Caco-2 (cell line): ENCODE results near the gene LY9. TPM values are rescaled to one million over a fixed set of nuclear protein-coding genes. Genes with fewer than 3 reads are reported as not detected.

Source experiments
- BruUV-seq: library from RNA; stranded (reverse); fragments of 400-500 nt; replicated peaks from 2 replicates; lab custom pipeline; 2021; lab: Mats Ljungman, UMichigan
- CTCF ChIA-PET: fragments of 300-600 bp; sonication (Branson Sonifier 250); formaldehyde crosslinking; loops from one replicate; lab custom pipeline; 2022; ENCODE audit warnings: antibody characterized with exemption; lab: Charles Lee
- POLR2A ChIA-PET: fragments of 300-600 bp; sonication (Branson Sonifier 250); formaldehyde crosslinking; loops from one replicate; lab custom pipeline; 2022; ENCODE audit warnings: antibody characterized with exemption; lab: Charles Lee
- DNase-seq, 2 experiments: peaks; one replicate each; pipeline versions ENCODE4 v3.0.0 to v3.0.0-alpha.2; 2020 to 2022
- H3K27me3 ChIP-seq: replicated peaks from 2 replicates; pipeline ENCODE4 v1.6.0; 2011; ENCODE audit warnings: low read length; ENCODE audit not compliant: control insufficient read depth, insufficient read depth
- H3K36me3 ChIP-seq: 2 replicates; pipeline ENCODE4 v1.5.1; 2011; ENCODE audit warnings: low read length; ENCODE audit not compliant: control insufficient read depth, insufficient read depth
- H3K4me1 ChIP-seq: fragments of 250-450 bp; sonication (Bioruptor Pico); 2 replicates; pipeline ENCODE4 v1.5.1; 2020; ENCODE audit warnings: mild to moderate bottlenecking
- H3K4me3 ChIP-seq: 2 replicates; pipeline ENCODE4 v1.5.1; 2011; ENCODE audit warnings: low read depth, mild to moderate bottlenecking, control low read depth, low read length
- H3K9me3 ChIP-seq: fragments of 250-450 bp; sonication (Bioruptor Pico); 2 replicates; pipeline ENCODE4 v1.5.1; 2020; ENCODE audit warnings: mild to moderate bottlenecking, moderate library complexity
- H3K27ac Mint-ChIP-seq: one replicate; pipeline ENCODE4 v1.8.0; 2022; ENCODE audit warnings: mixed read lengths; ENCODE audit not compliant: unreplicated experiment
- H3K27me3 Mint-ChIP-seq: one replicate; pipeline ENCODE4 v1.8.0; 2022; ENCODE audit warnings: mixed read lengths; ENCODE audit not compliant: insufficient read depth, unreplicated experiment
- H3K36me3 Mint-ChIP-seq: one replicate; pipeline ENCODE4 v1.8.0; 2022; ENCODE audit warnings: mild to moderate bottlenecking, mixed read lengths; ENCODE audit not compliant: insufficient read depth, unreplicated experiment
- H3K4me1 Mint-ChIP-seq: one replicate; pipeline ENCODE4 v1.8.0; 2022; ENCODE audit warnings: low read depth, mixed read lengths; ENCODE audit not compliant: unreplicated experiment
- H3K4me3 Mint-ChIP-seq: one replicate; pipeline ENCODE4 v1.8.0; 2022; ENCODE audit warnings: mild to moderate bottlenecking, moderate library complexity, mixed read lengths; ENCODE audit not compliant: unreplicated experiment
- H3K9me3 Mint-ChIP-seq: one replicate; pipeline ENCODE4 v1.8.0; 2022; ENCODE audit warnings: mixed read lengths; ENCODE audit not compliant: unreplicated experiment
- intact Hi-C: fragments of 100-400 bp; cut with micrococcal nuclease; formaldehyde crosslinking; loops from one replicate; pipeline ENCODE4 v1.10.0; 2022; ENCODE audit not compliant: unreplicated experiment
- total RNA-seq: library from RNA; stranded (reverse); gene quantifications from 2 replicates; pipeline ENCODE4 v1.2.3, GENCODE V29; 2022
- TF ChIP-seq, protein P1 (sequence below), 2 experiments: fragments of 200-600 bp in 1 of 2; IDR thresholded peaks; 1 replicate in 1 of 2; 2 replicates in 1 of 2; pipeline versions ENCODE4 v1.5.1 to v1.8.0; 2011 to 2022; ENCODE audit warnings: antibody characterized with exemption in 1 of 2, control low read depth in 1 of 2, inconsistent platforms in 1 of 2, low read depth in 1 of 2, low read length in 1 of 2, mild to moderate bottlenecking in 1 of 2, moderate library complexity in 1 of 2; ENCODE audit not compliant: insufficient read depth in 1 of 2, severe bottlenecking in 1 of 2, unreplicated experiment in 1 of 2

LY9 gene
- total RNA-seq, 1 experiment from 2014 or later = not detected

DNA sequence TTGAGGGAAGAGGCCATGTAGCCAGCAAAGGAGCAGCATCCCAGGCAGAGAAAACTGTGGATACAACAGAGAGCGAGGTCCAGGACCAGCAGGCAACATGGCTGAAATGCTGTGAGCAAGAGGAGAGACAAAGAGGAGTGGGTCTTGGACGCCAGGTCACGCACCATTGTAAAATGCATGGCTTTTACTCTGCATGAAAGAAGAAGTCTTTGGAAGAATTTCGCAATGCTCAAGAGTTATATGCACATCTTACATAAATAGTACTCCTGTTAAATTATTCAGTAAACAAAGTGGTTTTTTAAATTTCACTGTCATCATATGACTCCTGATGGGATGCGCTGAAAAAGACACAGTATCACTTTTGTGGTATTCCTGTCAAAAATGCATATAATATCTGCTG, 63.2 kb downstream of the LY9 start:
- Mint-ChIP-seq H3K4me3 (no peak overlapping the region), H3K4me1 (peaks cover 13% of the 10 kb centered on the region), H3K27ac (no peak overlapping the region), H3K36me3 (peaks cover 5% of the 10 kb centered on the region), H3K9me3 (no peaks in the 10 kb centered on the region), H3K27me3 (no peaks in the 10 kb centered on the region)
- H3K4me1 ChIP-seq = 0 out of 2 replicates have a peak, but pooled peaks cover 3% of the 10 kb centered on the region
- intact Hi-C loops = no loop called here
- no peaks in the 10 kb centered on the region for H3K9me3 ChIP-seq
- POLR2A ChIA-PET = no interaction called here
- CTCF ChIA-PET = no interaction called here
- TF ChIP-seq, protein P1, sequence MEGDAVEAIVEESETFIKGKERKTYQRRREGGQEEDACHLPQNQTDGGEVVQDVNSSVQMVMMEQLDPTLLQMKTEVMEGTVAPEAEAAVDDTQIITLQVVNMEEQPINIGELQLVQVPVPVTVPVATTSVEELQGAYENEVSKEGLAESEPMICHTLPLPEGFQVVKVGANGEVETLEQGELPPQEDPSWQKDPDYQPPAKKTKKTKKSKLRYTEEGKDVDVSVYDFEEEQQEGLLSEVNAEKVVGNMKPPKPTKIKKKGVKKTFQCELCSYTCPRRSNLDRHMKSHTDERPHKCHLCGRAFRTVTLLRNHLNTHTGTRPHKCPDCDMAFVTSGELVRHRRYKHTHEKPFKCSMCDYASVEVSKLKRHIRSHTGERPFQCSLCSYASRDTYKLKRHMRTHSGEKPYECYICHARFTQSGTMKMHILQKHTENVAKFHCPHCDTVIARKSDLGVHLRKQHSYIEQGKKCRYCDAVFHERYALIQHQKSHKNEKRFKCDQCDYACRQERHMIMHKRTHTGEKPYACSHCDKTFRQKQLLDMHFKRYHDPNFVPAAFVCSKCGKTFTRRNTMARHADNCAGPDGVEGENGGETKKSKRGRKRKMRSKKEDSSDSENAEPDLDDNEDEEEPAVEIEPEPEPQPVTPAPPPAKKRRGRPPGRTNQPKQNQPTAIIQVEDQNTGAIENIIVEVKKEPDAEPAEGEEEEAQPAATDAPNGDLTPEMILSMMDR (IDR thresholded peaks at IDR 0.05; ENCODE audit: insufficient read depth in 1 of 2, low read depth in 1 of 2, low read length in 1 of 2, severe bottlenecking in 1 of 2, unreplicated experiment in 1 of 2) = no peak
- H3K4me3 ChIP-seq = no peak overlapping the region
- no peak for DNase-seq
- BruUV-seq = no TSS peak
- no peaks in the 10 kb centered on the region for H3K36me3 ChIP-seq
- H3K27me3 ChIP-seq = no peaks in the 10 kb centered on the region

DNA sequence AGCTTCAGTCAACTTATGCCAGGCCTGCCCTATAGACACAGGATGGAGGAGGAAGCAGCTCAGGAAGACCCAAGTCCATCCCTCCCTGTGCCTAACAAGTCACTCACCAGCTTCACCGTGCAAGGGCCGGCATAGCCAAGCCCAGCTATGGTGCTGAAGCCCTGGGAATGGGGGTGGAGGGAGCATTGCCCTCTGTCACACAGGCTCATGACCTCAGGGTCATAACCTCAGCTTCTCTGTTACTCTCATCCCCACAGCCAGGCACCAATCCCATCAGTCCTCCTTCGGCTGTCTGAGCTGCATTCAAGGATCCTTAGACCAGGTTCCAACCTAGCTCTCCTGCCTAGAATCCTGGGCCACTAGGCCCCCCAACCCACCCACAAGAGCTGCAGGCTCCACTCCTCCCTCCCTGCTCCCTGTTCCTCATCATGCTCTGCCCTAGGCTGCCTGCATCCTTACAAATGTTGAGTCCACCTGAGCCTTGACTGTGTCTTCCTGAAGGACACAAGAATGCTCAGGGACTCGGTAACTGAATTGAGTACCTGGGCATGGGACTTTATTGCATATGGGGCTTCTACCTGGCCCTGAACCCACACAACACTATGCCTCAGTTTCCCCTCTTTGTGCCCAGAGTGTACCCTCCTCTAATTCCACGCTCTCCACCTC, 65.0 kb downstream of the LY9 start:
- H3K9me3 ChIP-seq = 0 out of 2 replicates have a peak, but pooled peaks cover 3% of the 10 kb centered on the region
- no peak for DNase-seq
- H3K36me3 ChIP-seq = no peaks in the 10 kb centered on the region
- Mint-ChIP-seq H3K36me3 (peaks cover 5% of the 10 kb centered on the region), H3K27me3 (no peaks in the 10 kb centered on the region), H3K9me3 (no peaks in the 10 kb centered on the region), H3K4me1 (peaks cover 19% of the 10 kb centered on the region), H3K4me3 (no peak overlapping the region), H3K27ac (no peak overlapping the region)
- no peak overlapping the region for H3K4me3 ChIP-seq
- H3K4me1 ChIP-seq = peaks cover 21% of the 10 kb centered on the region
- POLR2A ChIA-PET = no interaction called here
- CTCF ChIA-PET = no interaction called here
- TF ChIP-seq, protein P1 (IDR thresholded peaks at IDR 0.05; ENCODE audit: insufficient read depth in 1 of 2, low read depth in 1 of 2, low read length in 1 of 2, severe bottlenecking in 1 of 2, unreplicated experiment in 1 of 2) = no peak
- no TSS peak for BruUV-seq
- no peaks in the 10 kb centered on the region for H3K27me3 ChIP-seq
- intact Hi-C loops = no loop called here

DNA sequence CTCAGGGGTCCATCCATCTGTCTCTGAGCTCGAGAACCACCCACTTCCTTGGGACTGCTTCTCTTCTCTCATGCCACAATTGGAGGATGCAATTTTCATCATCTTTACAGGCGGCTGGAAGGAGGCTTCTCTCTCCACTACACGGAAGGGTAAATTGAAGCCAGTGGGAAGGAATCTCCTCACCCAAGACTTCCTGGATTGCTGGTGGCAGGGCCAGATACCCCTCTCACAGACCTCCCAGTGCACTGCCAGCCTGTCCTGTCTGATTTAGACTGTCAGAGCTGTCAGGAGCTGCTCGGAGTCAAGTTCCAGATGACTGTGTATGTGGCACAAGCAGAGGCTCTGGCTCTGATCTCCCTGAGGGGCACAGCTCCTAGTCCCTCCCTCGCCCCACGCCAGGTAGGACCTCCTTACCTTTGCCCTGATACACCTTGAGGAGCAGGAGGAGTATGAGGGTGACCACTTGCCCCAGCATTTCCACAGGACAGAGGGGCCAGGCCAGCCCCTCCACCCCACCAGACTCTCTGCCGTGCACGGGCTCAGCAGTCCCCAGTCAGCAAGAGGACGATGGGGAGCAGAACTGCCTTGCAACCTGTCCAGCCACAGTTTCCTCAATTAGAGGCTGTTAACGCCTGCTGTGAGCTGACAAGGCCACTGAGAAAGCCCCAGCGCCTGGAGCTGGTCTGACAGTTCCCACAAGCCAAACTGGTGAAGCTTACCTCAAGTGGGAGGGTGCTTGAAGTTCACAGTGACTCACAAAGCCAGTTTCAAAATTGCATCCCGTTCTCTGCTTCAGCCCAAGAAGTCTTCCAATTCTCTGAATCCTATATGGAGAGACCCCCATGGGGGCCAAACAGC, 66.5 kb downstream of the LY9 start, which contains the start of gene CD244:
Gene CD244, minus strand, starts transcription at position 685 of the 858 bp plus-strand sequence. Its CDS starts 210 bp downstream, at position 475.
- Histone ChIP-seq H3K27me3 (no peaks in the 10 kb centered on the region), H3K36me3 (no peaks in the 10 kb centered on the region), H3K9me3 (0 out of 2 replicates have a peak, but pooled peaks cover 3% of the 10 kb centered on the region), H3K4me3 (no peak within 1 kb of the TSS), H3K4me1 (peaks cover 34% of the 10 kb centered on the region)
- H3K4me3 Mint-ChIP-seq = no peak within 1 kb of the TSS
- TF ChIP-seq, protein P1 (IDR thresholded peaks at IDR 0.05; ENCODE audit: insufficient read depth in 1 of 2, low read depth in 1 of 2, low read length in 1 of 2, severe bottlenecking in 1 of 2, unreplicated experiment in 1 of 2) = no peak
- intact Hi-C loops = no loop called here
- no peak for DNase-seq
- no peaks in the 10 kb centered on the region for H3K9me3 Mint-ChIP-seq
- H3K4me1 Mint-ChIP-seq = peaks cover 30% of the 10 kb centered on the region
- H3K27ac Mint-ChIP-seq = peak within 1 kb of the TSS; percentile 12
- CTCF ChIA-PET = interaction anchor here (0.7 kb wide), 1 partner anchor 521 kb away, joined by 5 read pairs; no protein-coding TSS in a partner anchor
- no TSS peak for BruUV-seq
- H3K27me3 Mint-ChIP-seq = no peaks in the 10 kb centered on the region
- POLR2A ChIA-PET = no interaction called here
- H3K36me3 Mint-ChIP-seq = peaks cover 5% of the 10 kb centered on the region
